ENCODE measurements around the gene TFDP1. TPM values are rescaled to one million over a fixed set of nuclear protein-coding genes. Genes with fewer than 3 reads are reported as not detected.
"Not testable (repeated sequence)": the region's sequence is repeated elsewhere in the genome, so short reads cannot be mapped to it uniquely, and the experiment has no call there.

Gene TFDP1
- total RNA-seq, 5 donors from 2014 or later (not counting 1 experiment from before 2014, with no cell fraction given) = 25.8 to 38.3 (median 34.1) TPM

- no peak for DNase-seq
- no peak for ATAC-seq (replicated peaks in 1 of 4)
- H3K36me3 Mint-ChIP-seq = peaks cover 23% of the 10 kb centered on the region
- H3K9me3 Mint-ChIP-seq = no peaks in the 10 kb centered on the region
- ChIA-PET CTCF (interaction anchor here in 1 of 2 donors (0.6 kb wide), 1 partner anchor 25 kb away, joined by 3 read pairs; no protein-coding TSS in a partner anchor), POLR2A (no interaction called here)
- Histone ChIP-seq H3K27ac (ENCODE audit: low read length) (no peak overlapping the region), H3K36me3 (ENCODE audit: control insufficient read depth in 2 of 2, extremely low read depth in 1 of 2, insufficient read depth in 1 of 2, low read length in 1 of 2) (peaks cover 16 to 22% of the 10 kb centered on the region in 2 donors), H3K9me3 (no peaks in the 10 kb centered on the region), H3K4me3 (ENCODE audit: control insufficient read depth in 1 of 2, extremely low read depth in 1 of 2, low read length in 1 of 2) (no peak overlapping the region), H3K4me1 (ENCODE audit: control insufficient read depth in 1 of 2, extremely low read depth in 1 of 2, insufficient read depth in 2 of 2, low read length in 2 of 2) (peaks cover 0 to 2% of the 10 kb centered on the region in 2 experiments), H3K27me3 (replicated peaks in 1 of 2; ENCODE audit: control insufficient read depth in 2 of 2, extremely low read depth in 1 of 2, insufficient read depth in 2 of 2, low read length in 1 of 2) (no peaks in the 10 kb centered on the region)
- H3K27me3 Mint-ChIP-seq = no peaks in the 10 kb centered on the region
- peaks cover 0 to 2% (median 1%) of the 10 kb centered on the region in 3 donors for H3K4me1 Mint-ChIP-seq
- WGBS (ENCODE audit: insufficient coverage) = 94% methylated on average over 11 of the region's 20 CpGs
- H3K4me3 Mint-ChIP-seq = no peak overlapping the region
- no peak overlapping the region for H3K27ac Mint-ChIP-seq
Measured at GRCh38 chr13:113623491-113624234, 39.1 kb downstream of the TFDP1 start.

DNA sequence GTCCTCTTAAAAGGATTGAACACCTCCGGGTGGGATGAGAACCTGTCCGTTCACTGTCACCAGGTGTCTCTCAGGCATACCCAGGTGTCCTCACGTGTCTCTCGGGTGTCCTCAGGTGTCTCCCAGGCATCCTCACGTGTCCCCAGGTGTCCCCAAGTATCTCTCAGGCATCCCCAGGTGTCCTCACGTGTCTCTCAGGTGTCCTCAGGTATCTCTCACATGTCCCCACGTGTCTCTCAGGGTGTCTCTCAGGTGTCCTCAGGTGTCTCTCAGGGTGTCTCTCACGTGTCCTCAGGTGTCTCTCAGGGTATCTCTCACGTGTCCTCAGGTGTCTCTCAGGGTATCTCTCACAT is 39.7 kb downstream of the TFDP1 start:
- Mint-ChIP-seq H3K27ac (no peak overlapping the region), H3K36me3 (peaks cover 24% of the 10 kb centered on the region), H3K4me3 (no peak overlapping the region), H3K27me3 (no peaks in the 10 kb centered on the region), H3K9me3 (no peaks in the 10 kb centered on the region), H3K4me1 (peaks cover 0 to 5% (median 1%) of the 10 kb centered on the region in 3 donors)
- ATAC-seq (replicated peaks in 1 of 4) = no peak
- no peaks in the 10 kb centered on the region for H3K9me3 ChIP-seq
- CTCF ChIA-PET = no interaction called here
- no peak overlapping the region for H3K4me3 ChIP-seq (ENCODE audit: control insufficient read depth in 1 of 2, extremely low read depth in 1 of 2, low read length in 1 of 2)
- no peak for DNase-seq
- H3K27ac ChIP-seq (ENCODE audit: low read length) = no peak overlapping the region
- WGBS (ENCODE audit: insufficient coverage) = 98% methylated on average over 9 of the region's 9 CpGs
- peaks cover 0 to 5% of the 10 kb centered on the region in 2 experiments for H3K4me1 ChIP-seq (ENCODE audit: control insufficient read depth in 1 of 2, extremely low read depth in 1 of 2, insufficient read depth in 2 of 2, low read length in 2 of 2)
- POLR2A ChIA-PET = no interaction called here
- H3K27me3 ChIP-seq (replicated peaks in 1 of 2; ENCODE audit: control insufficient read depth in 2 of 2, extremely low read depth in 1 of 2, insufficient read depth in 2 of 2, low read length in 1 of 2) = no peaks in the 10 kb centered on the region
- peaks cover 16 to 22% of the 10 kb centered on the region in 2 donors for H3K36me3 ChIP-seq (ENCODE audit: control insufficient read depth in 2 of 2, extremely low read depth in 1 of 2, insufficient read depth in 1 of 2, low read length in 1 of 2)

GRCh38 chr13:113624640-113625304 is 40.2 kb downstream of the TFDP1 start:
- H3K27ac ChIP-seq (ENCODE audit: low read length); H3K27me3 Mint-ChIP-seq; POLR2A ChIA-PET; DNase-seq; H3K27ac Mint-ChIP-seq; H3K27me3 ChIP-seq (replicated peaks in 1 of 2; ENCODE audit: control insufficient read depth in 2 of 2, extremely low read depth in 1 of 2, insufficient read depth in 2 of 2, low read length in 1 of 2); CTCF ChIA-PET; H3K4me1 ChIP-seq (ENCODE audit: control insufficient read depth in 1 of 2, extremely low read depth in 1 of 2, insufficient read depth in 2 of 2, low read length in 2 of 2); H3K4me3 Mint-ChIP-seq; H3K9me3 ChIP-seq; H3K9me3 Mint-ChIP-seq; H3K4me1 Mint-ChIP-seq; H3K4me3 ChIP-seq (ENCODE audit: control insufficient read depth in 1 of 2, extremely low read depth in 1 of 2, low read length in 1 of 2); ATAC-seq (replicated peaks in 1 of 4): not testable (repeated sequence)
- peaks cover 16 to 22% of the 10 kb centered on the region in 2 donors for H3K36me3 ChIP-seq (ENCODE audit: control insufficient read depth in 2 of 2, extremely low read depth in 1 of 2, insufficient read depth in 1 of 2, low read length in 1 of 2)
- 97% methylated on average over 14 of the region's 14 CpGs for WGBS (ENCODE audit: insufficient coverage)
- H3K36me3 Mint-ChIP-seq = peaks cover 29% of the 10 kb centered on the region

GRCh38 chr13:113625965-113626721 is 41.6 kb downstream of the TFDP1 start:
- Mint-ChIP-seq H3K9me3 (no peaks in the 10 kb centered on the region), H3K4me1 (peaks cover under 1 to 8% (median 1%) of the 10 kb centered on the region in 3 donors), H3K36me3 (peaks cover 37% of the 10 kb centered on the region), H3K27me3 (no peaks in the 10 kb centered on the region), H3K27ac (no peak overlapping the region), H3K4me3 (no peak overlapping the region)
- DNase-seq = no peak
- peaks cover 0 to 5% of the 10 kb centered on the region in 2 experiments for H3K4me1 ChIP-seq (ENCODE audit: control insufficient read depth in 1 of 2, extremely low read depth in 1 of 2, insufficient read depth in 2 of 2, low read length in 2 of 2)
- 92% methylated on average over 16 of the region's 24 CpGs for WGBS (ENCODE audit: insufficient coverage)
- H3K9me3 ChIP-seq = no peaks in the 10 kb centered on the region
- POLR2A ChIA-PET = no interaction called here
- H3K4me3 ChIP-seq (ENCODE audit: control insufficient read depth in 1 of 2, extremely low read depth in 1 of 2, low read length in 1 of 2) = no peak overlapping the region
- no peak overlapping the region for H3K27ac ChIP-seq (ENCODE audit: low read length)
- CTCF ChIA-PET = no interaction called here
- no peaks in the 10 kb centered on the region for H3K27me3 ChIP-seq (replicated peaks in 1 of 2; ENCODE audit: control insufficient read depth in 2 of 2, extremely low read depth in 1 of 2, insufficient read depth in 2 of 2, low read length in 1 of 2)
- ATAC-seq (replicated peaks in 1 of 4) = no peak
- H3K36me3 ChIP-seq (ENCODE audit: control insufficient read depth in 2 of 2, extremely low read depth in 1 of 2, insufficient read depth in 1 of 2, low read length in 1 of 2) = peaks cover 16 to 22% of the 10 kb centered on the region in 2 donors

DNA sequence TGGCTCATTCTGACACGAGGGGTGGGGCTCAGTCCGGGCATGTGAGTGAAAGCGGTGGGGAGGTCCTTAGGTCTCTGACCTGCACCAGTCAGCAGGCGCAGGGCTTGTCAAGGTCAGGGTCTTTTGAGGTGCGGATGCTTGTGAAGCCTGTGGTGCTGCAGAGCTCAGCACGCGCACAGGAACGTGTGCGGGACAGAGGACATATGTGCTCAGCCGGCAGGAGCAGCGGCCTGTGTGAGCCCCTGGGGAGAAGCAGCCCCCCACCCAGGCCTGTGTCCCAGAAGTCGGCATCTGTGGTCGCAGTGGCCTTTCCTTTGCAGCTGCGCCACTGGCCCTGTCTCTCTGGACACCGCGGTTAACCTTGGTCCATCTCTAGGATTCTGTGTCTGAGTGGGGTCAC is 42.6 kb downstream of the TFDP1 start:
- H3K27me3 ChIP-seq (replicated peaks in 1 of 2; ENCODE audit: control insufficient read depth in 2 of 2, extremely low read depth in 1 of 2, insufficient read depth in 2 of 2, low read length in 1 of 2) = no peaks in the 10 kb centered on the region
- no peak for ATAC-seq (replicated peaks in 1 of 4)
- Mint-ChIP-seq H3K27me3 (no peaks in the 10 kb centered on the region), H3K36me3 (peaks cover 45% of the 10 kb centered on the region), H3K4me3 (no peak overlapping the region), H3K4me1 (peaks cover 1 to 12% (median 3%) of the 10 kb centered on the region in 3 donors), H3K27ac (no peak overlapping the region), H3K9me3 (no peaks in the 10 kb centered on the region)
- POLR2A ChIA-PET = no interaction called here
- CTCF ChIA-PET = no interaction called here
- no peaks in the 10 kb centered on the region for H3K9me3 ChIP-seq
- DNase-seq = no peak
- peaks cover 18 to 26% of the 10 kb centered on the region in 2 donors for H3K36me3 ChIP-seq (ENCODE audit: control insufficient read depth in 2 of 2, extremely low read depth in 1 of 2, insufficient read depth in 1 of 2, low read length in 1 of 2)
- H3K27ac ChIP-seq (ENCODE audit: low read length) = no peak overlapping the region
- WGBS (ENCODE audit: insufficient coverage) = 96% methylated on average over 15 of the region's 16 CpGs
- peaks cover 0 to 5% of the 10 kb centered on the region in 2 experiments for H3K4me1 ChIP-seq (ENCODE audit: control insufficient read depth in 1 of 2, extremely low read depth in 1 of 2, insufficient read depth in 2 of 2, low read length in 2 of 2)
- no peak overlapping the region for H3K4me3 ChIP-seq (ENCODE audit: control insufficient read depth in 1 of 2, extremely low read depth in 1 of 2, low read length in 1 of 2)
